ENCODE data around the gene PSMD5. TPM values are rescaled to one million over a fixed set of nuclear protein-coding genes. Genes with fewer than 3 reads are reported as not detected.

PSMD5 gene
- total RNA-seq, 1 experiment from 2014 or later = 26.1 TPM

DNA sequence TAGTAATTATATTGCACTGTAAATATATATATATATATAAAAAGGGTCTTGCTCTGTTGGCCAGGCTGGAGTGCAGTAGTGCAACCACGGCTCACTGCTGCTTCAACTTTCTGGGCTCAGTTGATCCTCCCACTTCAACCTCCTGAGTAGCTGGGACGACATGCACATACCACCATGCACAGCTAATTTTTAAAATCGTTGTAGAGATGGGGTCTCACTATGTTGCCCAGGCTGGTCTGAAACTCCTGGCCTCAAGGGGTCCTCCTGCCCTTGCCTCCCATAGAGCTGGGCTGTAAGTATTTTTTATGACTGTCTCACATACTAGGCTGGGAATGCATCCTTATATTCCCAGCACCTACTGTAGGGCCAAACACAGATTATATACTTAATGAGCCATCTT lies 11.9 kb downstream of the PSMD5 start:
- peaks cover 65% of the 10 kb centered on the region for H3K36me3 ChIP-seq (ENCODE audit: insufficient read depth, low read length)
- no peaks in the 10 kb centered on the region for H3K4me1 ChIP-seq (ENCODE audit: low read length)
- no peak overlapping the region for H3K9ac ChIP-seq (ENCODE audit: low read length)
- no peak overlapping the region for H2AFZ ChIP-seq (ENCODE audit: low read length)
- H3K79me2 ChIP-seq (ENCODE audit: low read length) = peaks cover 33% of the 10 kb centered on the region
- H3K27ac ChIP-seq (ENCODE audit: low read length) = no peak overlapping the region
- no peak overlapping the region for H3K4me3 ChIP-seq (ENCODE audit: low read length)
- H3K4me2 ChIP-seq (ENCODE audit: low read depth, low read length, poor library complexity, severe bottlenecking) = no peak overlapping the region
- no peaks in the 10 kb centered on the region for H3K9me3 ChIP-seq (ENCODE audit: low read length)
- DNase-seq = no peak
- no peaks in the 10 kb centered on the region for H4K20me1 ChIP-seq (ENCODE audit: insufficient read depth, low read depth, low read length)
- H3K27me3 ChIP-seq (ENCODE audit: low read length) = no peaks in the 10 kb centered on the region
- H3K9me2 ChIP-seq (replicated peaks; ENCODE audit: insufficient read depth, low read length) = no peaks in the 10 kb centered on the region

DNA sequence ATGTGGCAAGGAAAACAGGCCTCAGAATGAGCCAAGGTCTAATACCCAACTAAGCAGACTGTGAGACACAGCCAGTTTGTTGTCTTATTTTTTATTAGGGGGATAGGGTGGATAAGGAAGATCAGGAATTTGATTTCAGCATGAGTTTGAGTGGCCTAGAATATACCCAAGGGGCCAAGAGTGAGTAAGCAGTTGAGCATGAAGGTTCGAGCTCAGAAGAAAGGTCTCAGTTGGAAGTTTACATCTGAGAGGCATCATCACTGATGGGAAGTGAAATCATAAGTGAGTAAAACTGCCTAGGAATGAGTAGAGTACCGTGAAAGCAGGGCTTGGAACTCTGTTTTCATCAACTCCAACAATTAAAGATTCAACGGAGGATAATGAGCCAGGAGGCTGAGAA lies 12.6 kb downstream of the PSMD5 start:
- Histone ChIP-seq H3K9me3 (ENCODE audit: low read length) (no peaks in the 10 kb centered on the region), H3K4me2 (ENCODE audit: low read depth, low read length, poor library complexity, severe bottlenecking) (no peak overlapping the region), H4K20me1 (ENCODE audit: insufficient read depth, low read depth, low read length) (no peaks in the 10 kb centered on the region), H3K27ac (ENCODE audit: low read length) (no peak overlapping the region), H3K9ac (ENCODE audit: low read length) (no peak overlapping the region), H3K9me2 (replicated peaks; ENCODE audit: insufficient read depth, low read length) (no peaks in the 10 kb centered on the region), H3K27me3 (ENCODE audit: low read length) (no peaks in the 10 kb centered on the region), H3K4me3 (ENCODE audit: low read length) (no peak overlapping the region), H3K36me3 (ENCODE audit: insufficient read depth, low read length) (peaks cover 65% of the 10 kb centered on the region), H3K79me2 (ENCODE audit: low read length) (peaks cover 27% of the 10 kb centered on the region), H3K4me1 (ENCODE audit: low read length) (no peaks in the 10 kb centered on the region), H2AFZ (ENCODE audit: low read length) (no peak overlapping the region)
- no peak for DNase-seq

DNA sequence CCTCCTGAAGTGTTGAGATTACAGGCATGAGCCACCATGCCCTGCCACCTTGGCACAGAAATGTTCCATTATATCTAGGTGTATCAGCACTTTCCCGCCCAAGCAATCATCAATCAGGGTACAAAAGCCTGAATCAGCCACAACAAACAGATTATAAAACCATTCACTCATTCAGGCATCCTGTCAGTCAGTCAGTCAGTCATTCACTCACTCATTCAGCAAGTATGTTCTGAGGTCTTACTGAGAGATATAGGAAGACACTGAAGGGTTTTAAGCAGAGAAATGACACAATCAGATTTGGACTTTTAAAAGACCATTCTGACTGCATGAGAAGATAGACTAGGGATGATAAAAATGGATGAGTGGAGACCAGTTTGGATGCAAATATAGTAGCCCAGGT lies 13.1 kb downstream of the PSMD5 start:
- Histone ChIP-seq H4K20me1 (ENCODE audit: insufficient read depth, low read depth, low read length) (no peaks in the 10 kb centered on the region), H3K27ac (ENCODE audit: low read length) (no peak overlapping the region), H3K36me3 (ENCODE audit: insufficient read depth, low read length) (peaks cover 70% of the 10 kb centered on the region), H3K27me3 (ENCODE audit: low read length) (no peaks in the 10 kb centered on the region), H3K4me3 (ENCODE audit: low read length) (no peak overlapping the region), H3K79me2 (ENCODE audit: low read length) (peaks cover 22% of the 10 kb centered on the region), H3K4me1 (ENCODE audit: low read length) (no peaks in the 10 kb centered on the region), H3K9ac (ENCODE audit: low read length) (no peak overlapping the region), H3K9me2 (replicated peaks; ENCODE audit: insufficient read depth, low read length) (no peaks in the 10 kb centered on the region), H3K4me2 (ENCODE audit: low read depth, low read length, poor library complexity, severe bottlenecking) (no peak overlapping the region), H2AFZ (ENCODE audit: low read length) (no peak overlapping the region), H3K9me3 (ENCODE audit: low read length) (no peaks in the 10 kb centered on the region)
- DNase-seq = no peak

DNA sequence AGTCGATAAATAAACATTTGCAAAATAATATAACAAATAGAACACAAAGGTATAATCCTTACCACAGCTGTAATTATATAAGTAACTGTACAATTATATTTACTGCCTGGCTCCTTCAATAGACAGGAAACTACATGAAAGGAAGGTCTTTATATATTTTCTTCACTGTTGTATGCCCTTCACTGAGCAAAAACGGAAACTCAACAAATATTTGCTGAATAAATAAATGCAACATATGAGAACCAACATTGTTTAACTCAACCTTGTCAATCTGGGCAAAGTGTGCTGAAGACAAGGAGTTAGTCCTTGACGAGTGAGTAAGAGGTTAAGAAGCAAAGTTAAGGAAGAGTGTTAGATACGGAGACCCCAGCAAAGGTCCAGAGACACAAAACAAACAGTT lies 22.6 kb downstream of the PSMD5 start:
- no peaks in the 10 kb centered on the region for H3K4me1 ChIP-seq (ENCODE audit: low read length)
- H3K79me2 ChIP-seq (ENCODE audit: low read length) = no peaks in the 10 kb centered on the region
- no peak overlapping the region for H3K9ac ChIP-seq (ENCODE audit: low read length)
- H2AFZ ChIP-seq (ENCODE audit: low read length) = no peak overlapping the region
- DNase-seq = no peak
- no peaks in the 10 kb centered on the region for H3K9me2 ChIP-seq (replicated peaks; ENCODE audit: insufficient read depth, low read length)
- no peaks in the 10 kb centered on the region for H4K20me1 ChIP-seq (ENCODE audit: insufficient read depth, low read depth, low read length)
- no peak overlapping the region for H3K27ac ChIP-seq (ENCODE audit: low read length)
- H3K4me2 ChIP-seq (ENCODE audit: low read depth, low read length, poor library complexity, severe bottlenecking) = no peak overlapping the region
- no peaks in the 10 kb centered on the region for H3K27me3 ChIP-seq (ENCODE audit: low read length)
- no peak overlapping the region for H3K4me3 ChIP-seq (ENCODE audit: low read length)
- peaks cover 60% of the 10 kb centered on the region for H3K36me3 ChIP-seq (ENCODE audit: insufficient read depth, low read length)
- no peaks in the 10 kb centered on the region for H3K9me3 ChIP-seq (ENCODE audit: low read length)

DNA sequence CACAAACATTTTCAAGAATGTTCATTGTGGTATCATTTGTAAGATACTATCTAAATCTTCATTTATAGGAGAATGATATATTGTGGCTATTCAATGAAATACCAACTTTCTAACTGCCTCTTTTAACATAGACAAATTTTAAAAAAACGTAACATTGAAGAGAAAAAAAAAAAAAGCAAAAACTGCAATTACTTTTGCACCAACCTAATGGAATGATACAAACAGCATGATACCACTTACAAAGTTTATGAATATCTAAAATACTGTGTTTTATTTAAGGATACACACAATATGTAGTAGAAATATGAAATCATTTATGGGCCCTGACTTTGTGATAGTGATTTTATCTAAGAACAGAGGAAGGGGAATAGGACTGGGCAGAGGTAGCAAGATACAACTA lies 24.1 kb downstream of the PSMD5 start:
- Histone ChIP-seq H4K20me1 (ENCODE audit: insufficient read depth, low read depth, low read length) (no peaks in the 10 kb centered on the region), H3K27me3 (ENCODE audit: low read length) (no peaks in the 10 kb centered on the region), H3K4me3 (ENCODE audit: low read length) (no peak overlapping the region), H3K9ac (ENCODE audit: low read length) (no peak overlapping the region), H3K36me3 (ENCODE audit: insufficient read depth, low read length) (peaks cover 49% of the 10 kb centered on the region), H3K4me2 (ENCODE audit: low read depth, low read length, poor library complexity, severe bottlenecking) (no peak overlapping the region), H3K9me2 (replicated peaks; ENCODE audit: insufficient read depth, low read length) (no peaks in the 10 kb centered on the region), H3K9me3 (ENCODE audit: low read length) (no peaks in the 10 kb centered on the region), H2AFZ (ENCODE audit: low read length) (no peak overlapping the region), H3K79me2 (ENCODE audit: low read length) (no peaks in the 10 kb centered on the region), H3K4me1 (ENCODE audit: low read length) (no peaks in the 10 kb centered on the region), H3K27ac (ENCODE audit: low read length) (no peak overlapping the region)
- DNase-seq = no peak

DNA sequence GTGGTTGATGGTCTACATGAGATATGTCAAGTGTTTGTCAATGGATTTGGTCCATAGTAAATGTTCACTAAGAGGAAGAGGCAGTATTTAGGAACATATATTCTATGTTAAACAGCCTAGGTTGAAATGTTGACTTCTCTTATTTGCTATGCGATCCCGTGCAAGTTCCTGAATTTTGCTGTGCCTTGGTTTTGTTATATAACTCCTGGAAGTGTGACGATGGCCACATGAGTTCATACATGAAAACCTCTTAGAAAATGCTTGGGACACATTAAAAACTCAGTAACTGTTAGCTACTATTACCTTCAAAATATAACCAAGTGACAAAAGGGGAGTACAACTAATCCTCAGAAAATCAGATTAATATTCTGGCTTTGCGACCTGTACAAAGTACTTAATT lies 27.6 kb downstream of the PSMD5 start:
- H2AFZ ChIP-seq (ENCODE audit: low read length) = no peak overlapping the region
- H3K4me1 ChIP-seq (ENCODE audit: low read length) = no peaks in the 10 kb centered on the region
- H3K9me2 ChIP-seq (replicated peaks; ENCODE audit: insufficient read depth, low read length) = no peaks in the 10 kb centered on the region
- no peaks in the 10 kb centered on the region for H3K27me3 ChIP-seq (ENCODE audit: low read length)
- H3K27ac ChIP-seq (ENCODE audit: low read length) = no peak overlapping the region
- H3K9me3 ChIP-seq (ENCODE audit: low read length) = no peaks in the 10 kb centered on the region
- no peak overlapping the region for H3K4me3 ChIP-seq (ENCODE audit: low read length)
- H3K9ac ChIP-seq (ENCODE audit: low read length) = no peak overlapping the region
- H3K79me2 ChIP-seq (ENCODE audit: low read length) = no peaks in the 10 kb centered on the region
- H4K20me1 ChIP-seq (ENCODE audit: insufficient read depth, low read depth, low read length) = no peaks in the 10 kb centered on the region
- no peak overlapping the region for H3K4me2 ChIP-seq (ENCODE audit: low read depth, low read length, poor library complexity, severe bottlenecking)
- H3K36me3 ChIP-seq (ENCODE audit: insufficient read depth, low read length) = peaks cover 28% of the 10 kb centered on the region
- no peak for DNase-seq

DNA sequence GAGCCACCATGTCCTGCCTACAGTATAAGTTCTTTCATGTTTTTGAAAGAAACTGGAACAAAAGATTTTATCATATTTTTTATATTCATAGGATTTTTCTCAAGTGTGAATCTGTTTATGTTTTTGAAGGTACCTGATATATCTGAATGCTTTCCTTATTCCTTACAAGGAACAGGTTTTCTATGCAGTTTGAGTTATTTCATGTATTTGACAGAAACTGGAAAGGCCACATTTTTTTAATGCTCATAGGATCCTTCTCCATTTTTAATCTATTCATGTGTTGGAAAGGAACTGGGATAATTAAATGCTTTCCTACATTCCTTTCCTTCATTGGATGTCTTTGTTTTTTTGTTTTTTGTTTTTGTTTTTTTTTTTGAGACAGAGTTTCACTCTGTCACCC lies 33.8 kb downstream of the PSMD5 start:
- H3K27me3 ChIP-seq (ENCODE audit: low read length) = no peaks in the 10 kb centered on the region
- H2AFZ ChIP-seq (ENCODE audit: low read length) = no peak overlapping the region
- H3K27ac ChIP-seq (ENCODE audit: low read length) = no peak overlapping the region
- no peaks in the 10 kb centered on the region for H4K20me1 ChIP-seq (ENCODE audit: insufficient read depth, low read depth, low read length)
- DNase-seq = no peak
- no peaks in the 10 kb centered on the region for H3K36me3 ChIP-seq (ENCODE audit: insufficient read depth, low read length)
- H3K79me2 ChIP-seq (ENCODE audit: low read length) = no peaks in the 10 kb centered on the region
- no peaks in the 10 kb centered on the region for H3K9me2 ChIP-seq (replicated peaks; ENCODE audit: insufficient read depth, low read length)
- H3K9me3 ChIP-seq (ENCODE audit: low read length) = peaks cover 24% of the 10 kb centered on the region
- H3K4me3 ChIP-seq (ENCODE audit: low read length) = no peak overlapping the region
- no peak overlapping the region for H3K9ac ChIP-seq (ENCODE audit: low read length)
- H3K4me1 ChIP-seq (ENCODE audit: low read length) = no peaks in the 10 kb centered on the region
- no peak overlapping the region for H3K4me2 ChIP-seq (ENCODE audit: low read depth, low read length, poor library complexity, severe bottlenecking)

DNA sequence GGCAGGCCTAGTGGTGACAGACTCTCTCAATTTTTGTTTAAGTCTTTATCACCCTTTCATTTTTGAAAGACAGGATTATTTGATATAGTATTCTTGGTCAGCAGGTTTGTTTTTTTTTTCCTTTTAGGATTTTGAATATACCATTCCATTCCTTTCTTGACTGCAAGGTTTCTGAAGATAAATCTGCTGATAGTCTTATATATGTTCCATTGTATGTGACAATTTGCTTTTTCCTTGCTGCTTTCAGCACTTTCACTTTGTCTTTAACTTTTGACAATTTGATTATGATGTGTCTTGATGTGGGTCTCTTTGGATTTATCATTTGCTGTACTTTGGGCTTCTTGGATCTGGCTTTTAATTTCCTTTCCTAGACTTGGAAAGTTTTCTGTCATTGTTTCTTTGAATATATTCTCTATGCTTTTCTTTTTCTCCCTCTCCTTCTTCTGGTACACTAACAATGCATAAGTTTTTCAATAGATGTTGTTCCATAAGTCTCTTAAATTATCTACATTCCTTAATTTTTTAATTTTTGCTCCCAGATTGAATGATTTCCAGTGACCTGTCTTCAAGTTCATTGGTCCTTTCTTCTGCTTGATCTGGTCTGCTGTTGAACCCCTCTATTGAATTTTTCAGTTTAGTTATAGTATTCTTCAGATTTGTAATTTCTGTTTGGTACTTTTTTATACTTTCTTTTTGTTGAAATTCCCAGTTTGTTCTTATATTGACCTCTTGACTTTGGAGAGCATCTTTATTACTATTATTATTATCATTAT lies 34.9 kb downstream of the PSMD5 start:
- no peaks in the 10 kb centered on the region for H3K9me2 ChIP-seq (replicated peaks; ENCODE audit: insufficient read depth, low read length)
- DNase-seq = no peak
- no peaks in the 10 kb centered on the region for H3K79me2 ChIP-seq (ENCODE audit: low read length)
- H3K9ac ChIP-seq (ENCODE audit: low read length) = no peak overlapping the region
- H3K27me3 ChIP-seq (ENCODE audit: low read length) = no peaks in the 10 kb centered on the region
- H4K20me1 ChIP-seq (ENCODE audit: insufficient read depth, low read depth, low read length) = no peaks in the 10 kb centered on the region
- peaks cover 27% of the 10 kb centered on the region for H3K9me3 ChIP-seq (ENCODE audit: low read length)
- H2AFZ ChIP-seq (ENCODE audit: low read length) = no peak overlapping the region
- H3K4me1 ChIP-seq (ENCODE audit: low read length) = no peaks in the 10 kb centered on the region
- H3K4me2 ChIP-seq (ENCODE audit: low read depth, low read length, poor library complexity, severe bottlenecking) = no peak overlapping the region
- no peaks in the 10 kb centered on the region for H3K36me3 ChIP-seq (ENCODE audit: insufficient read depth, low read length)
- no peak overlapping the region for H3K27ac ChIP-seq (ENCODE audit: low read length)
- no peak overlapping the region for H3K4me3 ChIP-seq (ENCODE audit: low read length)
